Left lung (tissue), 10 donors: ENCODE results near the gene JAZF1. TPM values are rescaled to one million over a fixed set of nuclear protein-coding genes. Genes with fewer than 3 reads are reported as not detected.

Source experiments
- ATAC-seq: fragments of 200-7000 bp; cut with Tn5 transposase; one replicate; pipeline ENCODE4 v1.9.1; 2020; ENCODE audit warnings: moderate library complexity
- DNase-seq, 4 donors: peaks; one replicate each; pipeline ENCODE4 v3.0.0-alpha.2; 2013 to 2020
- H3K27ac ChIP-seq, 2 donors: fragments of 200-600 bp; sonication (generic) in 1 of 2; one replicate each; pipeline versions ENCODE4 v1.5.0 to v1.8.0; 2020 to 2021
- H3K27me3 ChIP-seq, 2 donors: fragments of 200-600 bp; sonication (generic) in 1 of 2; one replicate each; pipeline versions ENCODE4 v1.5.0 to v1.8.0; 2020 to 2021
- H3K36me3 ChIP-seq, 2 donors: fragments of 200-600 bp; sonication (generic) in 1 of 2; one replicate each; pipeline versions ENCODE4 v1.5.0 to v1.8.0; 2020 to 2021
- H3K4me1 ChIP-seq, 2 donors: fragments of 200-600 bp; one replicate each; pipeline ENCODE4 v1.8.0; 2021
- H3K4me3 ChIP-seq, 2 donors: fragments of 200-600 bp; sonication (generic) in 1 of 2; one replicate each; pipeline versions ENCODE4 v1.5.0 to v1.8.0; 2020 to 2021; ENCODE audit warnings: mild to moderate bottlenecking in 1 of 2
- H3K9me3 ChIP-seq, 2 donors: fragments of 200-600 bp; sonication (generic) in 1 of 2; one replicate each; pipeline versions ENCODE4 v1.5.0 to v1.8.0; 2020 to 2021
- CTCF ChIP-seq, 2 donors: fragments of 200-600 bp; sonication (generic) in 1 of 2; IDR thresholded peaks; one replicate each; pipeline versions ENCODE4 v1.5.0 to v1.8.0; 2021; ENCODE audit warnings: antibody characterized with exemption in 2 of 2
- intact Hi-C, 2 donors: fragments of 100-400 bp; cut with DNase I; formaldehyde crosslinking; loops; one replicate each; pipeline versions ENCODE4 v1.11.2 to v1.14.2; 2022
- polyA plus RNA-seq, 6 donors: library from polyadenylated mRNA; unstranded; fragments of 120-200 nt; gene quantifications; one replicate each; pipeline ENCODE4 v1.2.1, GENCODE V29; 2013; ENCODE audit not compliant: insufficient read length in 6 of 6
- total RNA-seq, 2 donors: library from RNA; stranded (reverse); fragmentation: NEBNext Ultra II Directional; extraction: Animal tissue kit (Norgen Biotek cat#: 25700); gene quantifications; one replicate each; pipeline ENCODE4 v1.2.1, GENCODE V29; 2021
- donor health status: DM: no; HTN: yes; CAD: no.
- donor health status: DM: no; HTN: no; CAD: no.

JAZF1 gene
- total and polyA plus RNA-seq, 8 donors = 11.1 to 18.2 (median 13.8) TPM

- DNase-seq (no peak), ATAC-seq (no peak)
- Histone ChIP-seq H3K27me3 (no peaks in the 10 kb centered on the region), H3K9me3 (no peaks in the 10 kb centered on the region), H3K4me3 (no peak overlapping the region), H3K4me1 (no peaks in the 10 kb centered on the region), H3K36me3 (no peaks in the 10 kb centered on the region), H3K27ac (no peak overlapping the region)
- intact Hi-C loops = no loop called here
- TF ChIP-seq CTCF (IDR thresholded peaks at IDR 0.05) = no peak
Measured at GRCh38 chr7:27947586-27948278, 232.9 kb downstream of the JAZF1 start.

- Histone ChIP-seq H3K4me1 (no peaks in the 10 kb centered on the region), H3K27me3 (no peaks in the 10 kb centered on the region), H3K27ac (no peak overlapping the region), H3K36me3 (no peaks in the 10 kb centered on the region), H3K4me3 (no peak overlapping the region), H3K9me3 (no peaks in the 10 kb centered on the region)
- intact Hi-C loops = no loop called here
- no peak for ATAC-seq
- no peak for DNase-seq
- TF ChIP-seq CTCF (IDR thresholded peaks at IDR 0.05) = no peak
Measured at GRCh38 chr7:27946351-27946750, 234.2 kb downstream of the JAZF1 start.

- Histone ChIP-seq H3K9me3 (no peaks in the 10 kb centered on the region), H3K4me3 (no peak overlapping the region), H3K27me3 (no peaks in the 10 kb centered on the region), H3K27ac (no peak overlapping the region), H3K36me3 (no peaks in the 10 kb centered on the region), H3K4me1 (no peaks in the 10 kb centered on the region)
- ATAC-seq (no peak), DNase-seq (no peak)
- intact Hi-C loops = no loop called here
- TF ChIP-seq CTCF (IDR thresholded peaks at IDR 0.05) = no peak
Measured at GRCh38 chr7:27945058-27945795, 235.4 kb downstream of the JAZF1 start.

GRCh38 chr7:27944643-27945042 is 236.0 kb downstream of the JAZF1 start:
- DNase-seq = no peak
- no peaks in the 10 kb centered on the region for H3K36me3 ChIP-seq
- H3K4me1 ChIP-seq = no peaks in the 10 kb centered on the region
- TF ChIP-seq CTCF (IDR thresholded peaks at IDR 0.05) = no peak
- no peak for ATAC-seq
- intact Hi-C loops = no loop called here
- H3K27ac ChIP-seq = no peak overlapping the region
- H3K27me3 ChIP-seq = no peaks in the 10 kb centered on the region
- H3K9me3 ChIP-seq = no peaks in the 10 kb centered on the region
- no peak overlapping the region for H3K4me3 ChIP-seq

- no peak overlapping the region for H3K27ac ChIP-seq
- no peak overlapping the region for H3K4me3 ChIP-seq
- H3K9me3 ChIP-seq = no peaks in the 10 kb centered on the region
- no peaks in the 10 kb centered on the region for H3K36me3 ChIP-seq
- intact Hi-C loops = no loop called here
- DNase-seq (no peak), ATAC-seq (no peak)
- no peaks in the 10 kb centered on the region for H3K27me3 ChIP-seq
- no peaks in the 10 kb centered on the region for H3K4me1 ChIP-seq
- TF ChIP-seq CTCF (IDR thresholded peaks at IDR 0.05) = no peak
Measured at GRCh38 chr7:27943241-27943640, 237.4 kb downstream of the JAZF1 start.
